WERI-Rb-1 (cell line): ENCODE data around the gene TXNRD1.

Source experiments
- DNase-seq: peaks from one replicate; pipeline ENCODE4 v3.0.0-alpha.2; 2020
- H3K27ac ChIP-seq: fragments of 250-450 bp; sonication (Bioruptor Pico); 2 replicates; pipeline ENCODE4 v1.5.1; 2020; ENCODE audit warnings: mild to moderate bottlenecking, moderate library complexity
- H3K27me3 ChIP-seq: fragments of 250-450 bp; sonication (Bioruptor Pico); 2 replicates; pipeline ENCODE4 v1.5.1; 2021; ENCODE audit warnings: mild to moderate bottlenecking, low read depth, moderate library complexity; ENCODE audit not compliant: insufficient read depth, severe bottlenecking
- H3K36me3 ChIP-seq: fragments of 250-450 bp; sonication (Bioruptor Pico); 2 replicates; pipeline ENCODE4 v1.5.1; 2020; ENCODE audit warnings: mild to moderate bottlenecking, moderate library complexity
- H3K4me3 ChIP-seq: 2 replicates; pipeline ENCODE4 v1.5.1; 2011; ENCODE audit warnings: low read depth, mild to moderate bottlenecking, control low read depth, low read length
- H3K9me3 ChIP-seq: fragments of 250-450 bp; sonication (Bioruptor Pico); 2 replicates; pipeline ENCODE4 v1.5.1; 2021; ENCODE audit warnings: mild to moderate bottlenecking, moderate library complexity; ENCODE audit not compliant: severe bottlenecking
- CTCF ChIP-seq: IDR thresholded peaks from 2 replicates; pipeline ENCODE4 v1.5.1; 2011; ENCODE audit warnings: low read depth, mild to moderate bottlenecking, control low read depth, inconsistent platforms, low read length

TXNRD1 gene

GRCh38 chr12:104220931-104221330, 5.4 kb downstream of the TXNRD1 start:
- H3K9me3 ChIP-seq = no peaks in the 10 kb centered on the region
- no peaks in the 10 kb centered on the region for H3K27me3 ChIP-seq
- no peaks in the 10 kb centered on the region for H3K36me3 ChIP-seq
- TF ChIP-seq CTCF = no peak
- no peak for DNase-seq
- no peak overlapping the region for H3K4me3 ChIP-seq
- no peak overlapping the region for H3K27ac ChIP-seq

- no peak overlapping the region for H3K4me3 ChIP-seq
- H3K9me3 ChIP-seq = no peaks in the 10 kb centered on the region
- H3K27me3 ChIP-seq = no peaks in the 10 kb centered on the region
- no peak for TF ChIP-seq CTCF
- DNase-seq = no peak
- no peaks in the 10 kb centered on the region for H3K36me3 ChIP-seq
- H3K27ac ChIP-seq = no peak overlapping the region
Observed at GRCh38 chr12:104222976-104223375, 7.4 kb downstream of the TXNRD1 start.

GRCh38 chr12:104223712-104224111, 8.1 kb downstream of the TXNRD1 start:
- Histone ChIP-seq H3K27ac (no peak overlapping the region), H3K36me3 (no peaks in the 10 kb centered on the region), H3K27me3 (no peaks in the 10 kb centered on the region), H3K4me3 (no peak overlapping the region), H3K9me3 (no peaks in the 10 kb centered on the region)
- no peak for TF ChIP-seq CTCF
- no peak for DNase-seq

- no peak for TF ChIP-seq CTCF
- Histone ChIP-seq H3K27ac (no peak overlapping the region), H3K9me3 (no peaks in the 10 kb centered on the region), H3K4me3 (no peak overlapping the region), H3K27me3 (no peaks in the 10 kb centered on the region), H3K36me3 (no peaks in the 10 kb centered on the region)
- DNase-seq = no peak
Observed at GRCh38 chr12:104226672-104227071, 11.1 kb downstream of the TXNRD1 start.

GRCh38 chr12:104230304-104231095, 14.9 kb downstream of the TXNRD1 start:
- Histone ChIP-seq H3K27ac (no peak overlapping the region), H3K4me3 (no peak overlapping the region), H3K27me3 (no peaks in the 10 kb centered on the region), H3K9me3 (peaks cover 20% of the 10 kb centered on the region), H3K36me3 (no peaks in the 10 kb centered on the region)
- no peak for DNase-seq
- TF ChIP-seq CTCF = no peak
